Stimulated activated CD4-positive, alpha-beta T cell treated with anti-CD3 and anti-CD28 coated beads, Interleukin-1b, Interleukin-23, amount 100 ng/mL, for 1 hour (primary cell): ENCODE data around the gene CUTC.
"Not testable (repeated sequence)": the region's sequence is repeated elsewhere in the genome, so short reads cannot be mapped to it uniquely, and the experiment has no call there.

Source experiments
- DNase-seq, 2 donors: peaks; one replicate each; pipeline ENCODE4 v3.0.0-alpha.2; 2020; ENCODE audit warnings: low read depth in 2 of 2

CUTC gene

GRCh38 chr10:99732033-99732842, at the start of gene CUTC, which contains the start of gene COX15:
Gene CUTC, plus strand, starts transcription at chr10:99732234. Its CDS starts 115 bp downstream, at chr10:99732349.
Gene COX15, minus strand, starts transcription at chr10:99732127. Its CDS starts 78 bp downstream, at chr10:99732049.
- peak; percentile 78 to 84 for DNase-seq

GRCh38 chr10:99682752-99683151, 49.3 kb upstream of the CUTC start:
- DNase-seq = no peak

GRCh38 chr10:99685597-99685967, 46.5 kb upstream of the CUTC start:
- no peak for DNase-seq

GRCh38 chr10:99689461-99689860, 42.6 kb upstream of the CUTC start:
- no peak for DNase-seq

GRCh38 chr10:99693933-99694583, 38.0 kb upstream of the CUTC start:
- DNase-seq = no peak

GRCh38 chr10:99695761-99696160, 36.3 kb upstream of the CUTC start:
- DNase-seq = no peak

GRCh38 chr10:99698504-99699080, 33.4 kb upstream of the CUTC start:
- no peak for DNase-seq

GRCh38 chr10:99700649-99701048, 31.4 kb upstream of the CUTC start:
- no peak for DNase-seq

GRCh38 chr10:99708428-99709012, 23.5 kb upstream of the CUTC start:
- no peak for DNase-seq

- no peak for DNase-seq
Measured at GRCh38 chr10:99709480-99710229, 22.4 kb upstream of the CUTC start.

- DNase-seq = no peak
Measured at GRCh38 chr10:99711129-99711719, 20.8 kb upstream of the CUTC start.

GRCh38 chr10:99714446-99714845, 17.6 kb upstream of the CUTC start:
- DNase-seq = no peak

- no peak for DNase-seq
Measured at GRCh38 chr10:99720387-99720786, 11.6 kb upstream of the CUTC start.

GRCh38 chr10:99730026-99730425, 2.0 kb upstream of the CUTC start:
- DNase-seq = no peak

GRCh38 chr10:99731306-99732032, 565 bp upstream of the CUTC start:
- no peak for DNase-seq

- no peak for DNase-seq
Measured at GRCh38 chr10:99733366-99733765, 1.3 kb downstream of the CUTC start.

- DNase-seq = not testable (repeated sequence)
Measured at GRCh38 chr10:99734111-99734510, 2.1 kb downstream of the CUTC start.

GRCh38 chr10:99740260-99740659, 8.2 kb downstream of the CUTC start:
- no peak for DNase-seq

GRCh38 chr10:99740933-99741559, 9.0 kb downstream of the CUTC start:
- DNase-seq = no peak

- DNase-seq = no peak
Measured at GRCh38 chr10:99742254-99742653, 10.2 kb downstream of the CUTC start.
